ENCODE measurements around the gene TTLL11. TPM values are rescaled to one million over a fixed set of nuclear protein-coding genes. Genes with fewer than 3 reads are reported as not detected.
A peak's percentile ranks its signal among the peaks of the same experiment; 100 is the strongest.
"Not testable (repeated sequence)": the region's sequence is repeated elsewhere in the genome, so short reads cannot be mapped to it uniquely, and the experiment has no call there.

Gene TTLL11
- total RNA-seq, 2 experiments from 2014 or later = 2.6 to 3.3 TPM

GRCh38 chr9:121910491-121911040 is 182.5 kb downstream of the TTLL11 start:
- POLR2A ChIA-PET = no interaction called here
- H3K27ac Mint-ChIP-seq = no peak overlapping the region
- peaks cover 2% of the 10 kb centered on the region for H3K4me1 Mint-ChIP-seq (ENCODE audit: low read depth)
- H3K27me3 Mint-ChIP-seq (ENCODE audit: low read depth) = peaks cover 2% of the 10 kb centered on the region
- ATAC-seq (no peak), DNase-seq (no peak)
- CTCF ChIA-PET = no interaction called here
- no peaks in the 10 kb centered on the region for H3K9me3 Mint-ChIP-seq (ENCODE audit: insufficient read depth)
- no peak overlapping the region for H3K4me3 Mint-ChIP-seq
- no peaks in the 10 kb centered on the region for H3K36me3 Mint-ChIP-seq (ENCODE audit: low read depth)

- CTCF ChIA-PET = no interaction called here
- DNase-seq (no peak), ATAC-seq (no peak)
- no peak overlapping the region for H3K27ac Mint-ChIP-seq
- H3K9me3 Mint-ChIP-seq (ENCODE audit: insufficient read depth) = no peaks in the 10 kb centered on the region
- H3K4me1 Mint-ChIP-seq (ENCODE audit: low read depth) = peaks cover 2% of the 10 kb centered on the region
- POLR2A ChIA-PET = no interaction called here
- no peak overlapping the region for H3K4me3 Mint-ChIP-seq
- H3K27me3 Mint-ChIP-seq (ENCODE audit: low read depth) = peaks cover 2% of the 10 kb centered on the region
- H3K36me3 Mint-ChIP-seq (ENCODE audit: low read depth) = no peaks in the 10 kb centered on the region
These were observed 184.0 kb downstream of the TTLL11 start for GRCh38 chr9:121909111-121909510.

- H3K27ac Mint-ChIP-seq = no peak overlapping the region
- no peaks in the 10 kb centered on the region for H3K9me3 Mint-ChIP-seq (ENCODE audit: insufficient read depth)
- POLR2A ChIA-PET = no interaction called here
- no peaks in the 10 kb centered on the region for H3K36me3 Mint-ChIP-seq (ENCODE audit: low read depth)
- peaks cover 2% of the 10 kb centered on the region for H3K27me3 Mint-ChIP-seq (ENCODE audit: low read depth)
- H3K4me3 Mint-ChIP-seq = no peak overlapping the region
- peaks cover 2% of the 10 kb centered on the region for H3K4me1 Mint-ChIP-seq (ENCODE audit: low read depth)
- CTCF ChIA-PET = no interaction called here
- DNase-seq = no peak
- no peak for ATAC-seq
These were observed 186.8 kb downstream of the TTLL11 start for GRCh38 chr9:121906074-121906870.

GRCh38 chr9:121902461-121903135 is 190.5 kb downstream of the TTLL11 start:
- H3K4me1 Mint-ChIP-seq (ENCODE audit: low read depth) = no peaks in the 10 kb centered on the region
- no peaks in the 10 kb centered on the region for H3K36me3 Mint-ChIP-seq (ENCODE audit: low read depth)
- ATAC-seq (no peak), DNase-seq (no peak)
- ChIA-PET CTCF (no interaction called here), POLR2A (no interaction called here)
- H3K9me3 Mint-ChIP-seq (ENCODE audit: insufficient read depth) = peaks cover 6% of the 10 kb centered on the region
- H3K4me3 Mint-ChIP-seq = no peak overlapping the region
- H3K27ac Mint-ChIP-seq = no peak overlapping the region
- no peaks in the 10 kb centered on the region for H3K27me3 Mint-ChIP-seq (ENCODE audit: low read depth)

GRCh38 chr9:121901616-121902015 is 191.5 kb downstream of the TTLL11 start:
- DNase-seq (no peak), ATAC-seq (no peak)
- no peaks in the 10 kb centered on the region for H3K4me1 Mint-ChIP-seq (ENCODE audit: low read depth)
- CTCF ChIA-PET = no interaction called here
- no peaks in the 10 kb centered on the region for H3K27me3 Mint-ChIP-seq (ENCODE audit: low read depth)
- H3K27ac Mint-ChIP-seq = no peak overlapping the region
- H3K9me3 Mint-ChIP-seq (ENCODE audit: insufficient read depth) = peaks cover 6% of the 10 kb centered on the region
- POLR2A ChIA-PET = no interaction called here
- H3K4me3 Mint-ChIP-seq = no peak overlapping the region
- H3K36me3 Mint-ChIP-seq (ENCODE audit: low read depth) = no peaks in the 10 kb centered on the region

GRCh38 chr9:121900163-121900562 is 192.9 kb downstream of the TTLL11 start:
- DNase-seq = no peak
- Mint-ChIP-seq H3K27me3 (ENCODE audit: low read depth) (no peaks in the 10 kb centered on the region), H3K36me3 (ENCODE audit: low read depth) (no peaks in the 10 kb centered on the region), H3K4me3 (no peak overlapping the region), H3K9me3 (ENCODE audit: insufficient read depth) (peaks cover 6% of the 10 kb centered on the region), H3K4me1 (ENCODE audit: low read depth) (no peaks in the 10 kb centered on the region), H3K27ac (no peak overlapping the region)
- ChIA-PET POLR2A (no interaction called here), CTCF (no interaction called here)
- no peak for ATAC-seq

- CTCF ChIA-PET = no interaction called here
- POLR2A ChIA-PET = interaction anchor here (0.7 to 1.0 kb wide), 2 partner anchors 14 to 1035 kb away, joined by 3 read pairs; no protein-coding TSS in a partner anchor
- no peaks in the 10 kb centered on the region for H3K27me3 Mint-ChIP-seq (ENCODE audit: low read depth)
- H3K9me3 Mint-ChIP-seq (ENCODE audit: insufficient read depth) = peaks cover 6% of the 10 kb centered on the region
- H3K27ac Mint-ChIP-seq = no peak overlapping the region
- no peaks in the 10 kb centered on the region for H3K36me3 Mint-ChIP-seq (ENCODE audit: low read depth)
- no peaks in the 10 kb centered on the region for H3K4me1 Mint-ChIP-seq (ENCODE audit: low read depth)
- no peak overlapping the region for H3K4me3 Mint-ChIP-seq
- DNase-seq = no peak
- ATAC-seq = no peak
These were observed 194.3 kb downstream of the TTLL11 start for GRCh38 chr9:121898856-121899255.

- Mint-ChIP-seq H3K27me3 (ENCODE audit: low read depth) (no peaks in the 10 kb centered on the region), H3K27ac (no peak overlapping the region), H3K4me3 (no peak overlapping the region), H3K4me1 (ENCODE audit: low read depth) (no peaks in the 10 kb centered on the region), H3K36me3 (ENCODE audit: low read depth) (no peaks in the 10 kb centered on the region), H3K9me3 (ENCODE audit: insufficient read depth) (peaks cover 6% of the 10 kb centered on the region)
- no peak for DNase-seq
- ATAC-seq = peak; percentile 43
- ChIA-PET POLR2A (no interaction called here), CTCF (no interaction called here)
These were observed 196.0 kb downstream of the TTLL11 start for GRCh38 chr9:121897140-121897539.

- POLR2A ChIA-PET = no interaction called here
- Mint-ChIP-seq H3K27ac (no peak overlapping the region), H3K4me1 (ENCODE audit: low read depth) (no peaks in the 10 kb centered on the region), H3K27me3 (ENCODE audit: low read depth) (no peaks in the 10 kb centered on the region), H3K4me3 (no peak overlapping the region), H3K9me3 (ENCODE audit: insufficient read depth) (peaks cover 6% of the 10 kb centered on the region), H3K36me3 (ENCODE audit: low read depth) (no peaks in the 10 kb centered on the region)
- DNase-seq = no peak
- peak; percentile 38 for ATAC-seq
- CTCF ChIA-PET = no interaction called here
These were observed 196.6 kb downstream of the TTLL11 start for GRCh38 chr9:121896545-121896943.

GRCh38 chr9:121895818-121896544 is 197.1 kb downstream of the TTLL11 start:
- DNase-seq (no peak), ATAC-seq (peak; percentile 49)
- Mint-ChIP-seq H3K36me3 (ENCODE audit: low read depth) (no peaks in the 10 kb centered on the region), H3K4me3 (no peak overlapping the region), H3K27ac (no peak overlapping the region), H3K4me1 (ENCODE audit: low read depth) (no peaks in the 10 kb centered on the region), H3K27me3 (ENCODE audit: low read depth) (no peaks in the 10 kb centered on the region), H3K9me3 (ENCODE audit: insufficient read depth) (peaks cover 6% of the 10 kb centered on the region)
- ChIA-PET CTCF (no interaction called here), POLR2A (no interaction called here)

- peaks cover 3% of the 10 kb centered on the region for H3K9me3 Mint-ChIP-seq (ENCODE audit: insufficient read depth)
- H3K4me1 Mint-ChIP-seq (ENCODE audit: low read depth) = no peaks in the 10 kb centered on the region
- H3K36me3 Mint-ChIP-seq (ENCODE audit: low read depth) = no peaks in the 10 kb centered on the region
- POLR2A ChIA-PET = interaction anchor here (0.6 kb wide), 1 partner anchor 871 kb away, joined by 3 read pairs; no protein-coding TSS in a partner anchor
- no peak overlapping the region for H3K4me3 Mint-ChIP-seq
- CTCF ChIA-PET = no interaction called here
- ATAC-seq (no peak), DNase-seq (no peak)
- no peaks in the 10 kb centered on the region for H3K27me3 Mint-ChIP-seq (ENCODE audit: low read depth)
- H3K27ac Mint-ChIP-seq = no peak overlapping the region
These were observed 197.8 kb downstream of the TTLL11 start for GRCh38 chr9:121895358-121895757.

GRCh38 chr9:121894380-121894779 is 198.7 kb downstream of the TTLL11 start:
- CTCF ChIA-PET; H3K27me3 Mint-ChIP-seq (ENCODE audit: low read depth); H3K9me3 Mint-ChIP-seq (ENCODE audit: insufficient read depth); H3K27ac Mint-ChIP-seq; DNase-seq; H3K4me1 Mint-ChIP-seq (ENCODE audit: low read depth); H3K4me3 Mint-ChIP-seq; POLR2A ChIA-PET; ATAC-seq; H3K36me3 Mint-ChIP-seq (ENCODE audit: low read depth): not testable (repeated sequence)
